Measurements from ENCODE around the gene MGRN1.

DNA sequence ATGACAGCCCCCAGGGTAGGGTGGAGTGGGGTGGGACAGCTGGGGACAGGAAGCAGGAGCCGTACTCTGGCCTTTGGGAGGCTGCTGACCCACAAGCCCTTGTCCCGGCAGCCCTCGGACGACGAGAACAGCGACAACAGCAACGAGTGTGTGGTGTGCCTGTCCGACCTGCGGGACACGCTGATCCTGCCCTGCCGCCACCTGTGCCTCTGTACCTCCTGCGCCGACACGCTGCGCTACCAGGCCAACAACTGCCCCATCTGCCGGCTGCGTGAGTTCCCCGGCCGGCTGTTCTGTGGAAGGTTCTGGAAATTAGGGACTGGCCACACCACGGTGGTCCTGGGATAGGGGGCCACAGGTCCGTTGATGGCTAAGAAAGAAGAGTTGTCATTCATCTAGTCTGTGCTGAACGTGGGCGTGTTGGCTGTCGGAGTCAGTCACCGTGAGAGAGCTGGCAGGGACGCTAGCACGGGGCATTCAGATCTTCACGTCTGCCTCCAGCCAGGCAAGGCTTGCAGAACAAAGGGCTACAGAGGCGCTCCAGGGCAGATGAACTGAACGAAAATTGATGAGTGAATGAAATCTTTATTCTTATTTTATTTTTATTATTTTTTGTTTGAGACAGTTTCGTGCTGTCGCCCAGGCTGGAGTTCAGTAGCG, 48.9 kb downstream of the MGRN1 start:
- TF ChIP-seq, protein P1, sequence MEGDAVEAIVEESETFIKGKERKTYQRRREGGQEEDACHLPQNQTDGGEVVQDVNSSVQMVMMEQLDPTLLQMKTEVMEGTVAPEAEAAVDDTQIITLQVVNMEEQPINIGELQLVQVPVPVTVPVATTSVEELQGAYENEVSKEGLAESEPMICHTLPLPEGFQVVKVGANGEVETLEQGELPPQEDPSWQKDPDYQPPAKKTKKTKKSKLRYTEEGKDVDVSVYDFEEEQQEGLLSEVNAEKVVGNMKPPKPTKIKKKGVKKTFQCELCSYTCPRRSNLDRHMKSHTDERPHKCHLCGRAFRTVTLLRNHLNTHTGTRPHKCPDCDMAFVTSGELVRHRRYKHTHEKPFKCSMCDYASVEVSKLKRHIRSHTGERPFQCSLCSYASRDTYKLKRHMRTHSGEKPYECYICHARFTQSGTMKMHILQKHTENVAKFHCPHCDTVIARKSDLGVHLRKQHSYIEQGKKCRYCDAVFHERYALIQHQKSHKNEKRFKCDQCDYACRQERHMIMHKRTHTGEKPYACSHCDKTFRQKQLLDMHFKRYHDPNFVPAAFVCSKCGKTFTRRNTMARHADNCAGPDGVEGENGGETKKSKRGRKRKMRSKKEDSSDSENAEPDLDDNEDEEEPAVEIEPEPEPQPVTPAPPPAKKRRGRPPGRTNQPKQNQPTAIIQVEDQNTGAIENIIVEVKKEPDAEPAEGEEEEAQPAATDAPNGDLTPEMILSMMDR (conservative IDR thresholded peaks at IDR 0.05 in 1 of 2, IDR thresholded peaks at IDR 0.05 in 1 of 2; ENCODE audit: low read depth in 1 of 2, low read length in 2 of 2) = no peak
- TF ChIP-seq EZH2 (IDR thresholded peaks at IDR 0.05; ENCODE audit: low read length, missing control alignments) = no peak

Data from fibroblast of lung (primary cell).